Measurements from ENCODE around the gene TCF12.

GRCh38 chr15:57098896-57099295 is 180.5 kb downstream of the TCF12 start:
- TF ChIP-seq CTCF (IDR thresholded peaks at IDR 0.05) (no peak), POLR2AphosphoS5 (IDR thresholded peaks at IDR 0.05; ENCODE audit: insufficient read depth in 1 of 2, low read depth in 1 of 2) (no peak)
